OCI-LY1 (cell line): ENCODE results near the gene COG2.

Experiments
- H2AFZ ChIP-seq: fragments of 200-600 bp; sonication (generic), shearing (Covaris generic); 2 replicates; pipeline ENCODE4 v1.6.0; 2014; ENCODE audit warnings: antibody characterized with exemption, mild to moderate bottlenecking, low read length
- H3F3A ChIP-seq: fragments of 200-600 bp; sonication (generic), shearing (Covaris generic); 2 replicates; pipeline ENCODE4 v1.6.0; 2014; ENCODE audit warnings: mild to moderate bottlenecking, antibody characterized with exemption, low read length, moderate library complexity; ENCODE audit not compliant: insufficient read depth
- H3K27ac ChIP-seq: fragments of 200-600 bp; sonication (generic); 2 replicates; pipeline ENCODE4 v1.5.1; 2014; ENCODE audit warnings: low read length, mixed run types, mild to moderate bottlenecking, low read depth; ENCODE audit not compliant: poor library complexity, severe bottlenecking
- H3K27me3 ChIP-seq: fragments of 200-600 bp; sonication (generic); 2 replicates; pipeline ENCODE4 v1.6.0; 2014; ENCODE audit warnings: antibody characterized with exemption, mild to moderate bottlenecking, low read length, moderate library complexity; ENCODE audit not compliant: insufficient read depth
- H3K36me3 ChIP-seq: fragments of 200-600 bp; sonication (generic); 2 replicates; pipeline ENCODE4 v1.6.1; 2014; ENCODE audit warnings: mild to moderate bottlenecking, antibody characterized with exemption, low read length, moderate library complexity, mixed read lengths; ENCODE audit not compliant: insufficient read depth
- H3K4me1 ChIP-seq: fragments of 200-600 bp; sonication (generic); 2 replicates; pipeline ENCODE4 v1.5.1; 2014; ENCODE audit warnings: mild to moderate bottlenecking, low read length, moderate library complexity; ENCODE audit not compliant: insufficient read depth, severe bottlenecking
- H3K4me2 ChIP-seq: fragments of 200-600 bp; sonication (generic), shearing (Covaris generic); 2 replicates; pipeline ENCODE4 v1.6.1; 2014; ENCODE audit warnings: low read length
- H3K4me3 ChIP-seq: fragments of 200-600 bp; sonication (generic); 2 replicates; pipeline ENCODE4 v1.5.1; 2014; ENCODE audit warnings: low read length, low read depth, mild to moderate bottlenecking, mixed read lengths; ENCODE audit not compliant: poor library complexity, severe bottlenecking
- H3K79me2 ChIP-seq: fragments of 200-600 bp; shearing (Covaris generic); 2 replicates; pipeline ENCODE4 v1.6.1; 2016; ENCODE audit warnings: mixed run types, low read length, mixed read lengths; ENCODE audit not compliant: insufficient read depth
- H3K9ac ChIP-seq: fragments of 200-600 bp; sonication (generic), shearing (Covaris generic); 2 replicates; pipeline ENCODE4 v1.6.1; 2014; ENCODE audit warnings: mild to moderate bottlenecking, low read length, mixed read lengths
- H3K9me2 ChIP-seq: fragments of 200-600 bp; sonication (generic), shearing (Covaris generic); 2 replicates; pipeline ENCODE4 v1.6.1; 2014; ENCODE audit warnings: low read depth, mild to moderate bottlenecking, low read length, mixed read lengths
- H3K9me3 ChIP-seq: fragments of 200-600 bp; shearing (Covaris generic); 2 replicates; pipeline ENCODE4 v1.6.1; 2014; ENCODE audit warnings: low read length, mixed read lengths
- H4K20me1 ChIP-seq: fragments of 200-600 bp; sonication (generic), shearing (Covaris generic); 2 replicates; pipeline ENCODE4 v1.6.0; 2016; ENCODE audit warnings: mild to moderate bottlenecking, low read length; ENCODE audit not compliant: insufficient read depth
- CTCF ChIP-seq: fragments of 200-600 bp; sonication (generic), shearing (Covaris generic); IDR thresholded peaks from 2 replicates; pipeline ENCODE4 v1.5.1; 2017; ENCODE audit warnings: mild to moderate bottlenecking, antibody characterized with exemption, low read length, moderate library complexity, mixed read lengths
- EZH2 ChIP-seq: fragments of 200-600 bp; sonication (generic), shearing (Covaris generic); IDR thresholded peaks from 2 replicates; pipeline ENCODE4 v1.8.0; 2017; ENCODE audit warnings: borderline replicate concordance, mixed run types, mild to moderate bottlenecking, antibody characterized with exemption, low read length, moderate library complexity, mixed read lengths

Gene COG2

GRCh38 chr1:230646710-230647302 is 4.5 kb downstream of the COG2 start:
- no peaks in the 10 kb centered on the region for H3K9me2 ChIP-seq
- H4K20me1 ChIP-seq = no peaks in the 10 kb centered on the region
- H3K36me3 ChIP-seq = peaks cover 8% of the 10 kb centered on the region
- peaks cover 22% of the 10 kb centered on the region for H3K4me1 ChIP-seq
- H3K4me2 ChIP-seq = no peak overlapping the region
- no peaks in the 10 kb centered on the region for H3K27me3 ChIP-seq
- H3F3A ChIP-seq = no peaks in the 10 kb centered on the region
- TF ChIP-seq CTCF (no peak), EZH2 (no peak)
- no peak overlapping the region for H3K9ac ChIP-seq
- H3K27ac ChIP-seq = no peak overlapping the region
- peaks cover 67% of the 10 kb centered on the region for H3K79me2 ChIP-seq
- 0 out of 2 replicates have a peak, but pooled peaks cover 2% of the 10 kb centered on the region for H3K9me3 ChIP-seq
- no peak overlapping the region for H3K4me3 ChIP-seq
- H2AFZ ChIP-seq = no peak overlapping the region

GRCh38 chr1:230647321-230647720 is 5.0 kb downstream of the COG2 start:
- Histone ChIP-seq H3K27me3 (no peaks in the 10 kb centered on the region), H3K4me1 (peaks cover 19% of the 10 kb centered on the region), H3K79me2 (peaks cover 72% of the 10 kb centered on the region), H3K9me2 (no peaks in the 10 kb centered on the region), H3K4me3 (no peak overlapping the region), H2AFZ (no peak overlapping the region), H3K27ac (no peak overlapping the region), H3K4me2 (no peak overlapping the region), H3K9ac (no peak overlapping the region), H4K20me1 (no peaks in the 10 kb centered on the region), H3K36me3 (peaks cover 8% of the 10 kb centered on the region), H3K9me3 (0 out of 2 replicates have a peak, but pooled peaks cover 2% of the 10 kb centered on the region), H3F3A (no peaks in the 10 kb centered on the region)
- TF ChIP-seq EZH2 (no peak), CTCF (no peak)

GRCh38 chr1:230648114-230648513 is 5.8 kb downstream of the COG2 start:
- Histone ChIP-seq H3K79me2 (peaks cover 76% of the 10 kb centered on the region), H3K9me2 (no peaks in the 10 kb centered on the region)

More at GRCh38 chr1:230648114-230648513, 5.8 kb downstream of the COG2 start:
- Histone ChIP-seq H3K4me3 (no peak overlapping the region), H2AFZ (no peak overlapping the region), H3K36me3 (peaks cover 8% of the 10 kb centered on the region), H3K9ac (no peak overlapping the region), H3K4me2 (no peak overlapping the region), H3K9me3 (0 out of 2 replicates have a peak, but pooled peaks cover 2% of the 10 kb centered on the region), H3K27me3 (no peaks in the 10 kb centered on the region), H3K27ac (no peak overlapping the region), H3K4me1 (peaks cover 17% of the 10 kb centered on the region), H4K20me1 (no peaks in the 10 kb centered on the region), H3F3A (no peaks in the 10 kb centered on the region)
- no peak for TF ChIP-seq CTCF
- TF ChIP-seq EZH2 = no peak
